Measurements from ENCODE around the gene CDK14.

DNA sequence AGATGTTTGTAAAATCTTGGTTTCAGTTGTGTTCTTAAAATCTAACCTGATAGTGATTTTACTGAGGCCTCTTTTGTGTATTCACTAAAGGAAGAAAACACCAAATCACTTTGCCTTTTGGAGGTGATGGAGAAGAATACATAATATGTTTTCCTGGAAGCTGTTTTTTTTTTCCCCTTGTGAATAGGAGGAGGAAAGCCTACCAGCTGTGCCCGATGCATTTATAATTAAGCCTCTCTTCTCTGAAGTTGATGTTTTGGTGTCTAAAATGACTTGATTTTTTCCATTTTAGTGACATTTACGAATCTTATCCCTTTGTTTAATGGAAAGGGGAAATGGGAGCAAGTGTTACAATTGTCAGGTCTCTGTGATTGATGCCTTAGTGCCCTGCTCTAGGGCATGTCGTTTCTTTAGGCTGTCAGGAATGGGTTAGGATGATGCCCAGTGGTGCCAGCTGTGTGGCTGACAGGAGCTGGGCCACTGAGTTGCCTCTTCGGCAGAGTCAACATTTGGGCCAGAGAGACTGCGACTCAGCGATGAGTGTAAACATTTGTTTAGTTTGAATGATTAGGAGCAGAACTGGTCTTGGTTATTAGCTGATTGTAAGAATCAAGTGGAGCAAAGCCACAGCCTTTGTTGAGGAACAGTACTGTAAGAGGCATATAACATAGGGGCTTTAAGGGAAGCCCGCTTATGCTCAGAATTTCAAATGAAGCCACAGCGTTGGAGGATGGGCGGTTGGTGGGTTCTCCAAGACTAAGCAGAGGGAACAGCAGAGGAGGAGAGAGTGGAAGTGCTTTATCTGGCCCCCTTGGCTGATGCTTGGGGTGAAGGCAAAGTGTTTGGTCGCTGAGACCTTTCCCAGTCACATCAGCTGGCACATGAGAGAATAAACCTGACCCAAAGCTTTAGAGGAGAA, 81.6 kb downstream of the CDK14 start:
- TF ChIP-seq, protein P1, sequence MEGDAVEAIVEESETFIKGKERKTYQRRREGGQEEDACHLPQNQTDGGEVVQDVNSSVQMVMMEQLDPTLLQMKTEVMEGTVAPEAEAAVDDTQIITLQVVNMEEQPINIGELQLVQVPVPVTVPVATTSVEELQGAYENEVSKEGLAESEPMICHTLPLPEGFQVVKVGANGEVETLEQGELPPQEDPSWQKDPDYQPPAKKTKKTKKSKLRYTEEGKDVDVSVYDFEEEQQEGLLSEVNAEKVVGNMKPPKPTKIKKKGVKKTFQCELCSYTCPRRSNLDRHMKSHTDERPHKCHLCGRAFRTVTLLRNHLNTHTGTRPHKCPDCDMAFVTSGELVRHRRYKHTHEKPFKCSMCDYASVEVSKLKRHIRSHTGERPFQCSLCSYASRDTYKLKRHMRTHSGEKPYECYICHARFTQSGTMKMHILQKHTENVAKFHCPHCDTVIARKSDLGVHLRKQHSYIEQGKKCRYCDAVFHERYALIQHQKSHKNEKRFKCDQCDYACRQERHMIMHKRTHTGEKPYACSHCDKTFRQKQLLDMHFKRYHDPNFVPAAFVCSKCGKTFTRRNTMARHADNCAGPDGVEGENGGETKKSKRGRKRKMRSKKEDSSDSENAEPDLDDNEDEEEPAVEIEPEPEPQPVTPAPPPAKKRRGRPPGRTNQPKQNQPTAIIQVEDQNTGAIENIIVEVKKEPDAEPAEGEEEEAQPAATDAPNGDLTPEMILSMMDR (IDR thresholded peaks at IDR 0.05), result no peak
- TF ChIP-seq POLR2A (IDR thresholded peaks at IDR 0.05), result no peak
